ENCODE results near the gene SYNGAP1. TPM values are rescaled to one million over a fixed set of nuclear protein-coding genes. Genes with fewer than 3 reads are reported as not detected.

Gene SYNGAP1
- total and polyA plus RNA-seq, 2 of the 4 experiments (the other 2 are of a cell fraction), result 1.4 to 17.0 TPM

GRCh38 chr6:33458676-33459075 lies 38.8 kb downstream of the SYNGAP1 start:
- H4K20me1 ChIP-seq (ENCODE audit: insufficient read depth, low read length), result no peaks in the 10 kb centered on the region
- CTCF ChIA-PET, result no interaction called here
- no peak overlapping the region for H4K5ac ChIP-seq (ENCODE audit: low read depth, low read length)
- H2AK5ac ChIP-seq (ENCODE audit: low read depth, low read length), result no peak overlapping the region
- peaks cover 18 to 31% of the 10 kb centered on the region in 2 experiments; a peak in 3 of 4 replicates for H3K79me1 ChIP-seq (ENCODE audit: low read depth in 1 of 2, low read length in 2 of 2)
- peaks cover 3% of the 10 kb centered on the region for H3K27me3 ChIP-seq (ENCODE audit: control insufficient read depth, insufficient read depth, low read length)
- intact Hi-C loops (cut with micrococcal nuclease) (loop anchor here (10.0 kb wide), 1 partner anchor 216 kb away; no protein-coding TSS in a partner anchor), in situ Hi-C loops (cut with MboI; ENCODE audit: low sequenced_read_pairs) (loop anchor here (10.0 kb wide), 1 partner anchor 246 kb away; no protein-coding TSS in a partner anchor), dilution Hi-C loops (cut with HindIII; ENCODE audit: low sequenced_read_pairs, unreplicated experiment) (no loop called here)
- no peak overlapping the region for H2AFZ ChIP-seq (replicated peaks; ENCODE audit: low read length, poor library complexity)
- no peaks in the 10 kb centered on the region for H3K9me3 ChIP-seq (ENCODE audit: control insufficient read depth, insufficient read depth, low read length)
- peaks cover 7% of the 10 kb centered on the region; the same call in 1 of the 2 replicates for H3K36me3 ChIP-seq (ENCODE audit: control insufficient read depth, insufficient read depth, low read length)
- H3K18ac ChIP-seq (ENCODE audit: low read depth, low read length), result no peak overlapping the region
- H2BK20ac ChIP-seq (ENCODE audit: low read depth, low read length), result no peak overlapping the region
- POLR2A ChIA-PET (ENCODE audit: unreplicated experiment), result no interaction called here
- no peak overlapping the region for H4K8ac ChIP-seq (ENCODE audit: low read depth in 2 of 2, low read length in 2 of 2)
- no TSS peak for BruUV-seq (replicated peaks)
- H3K14ac ChIP-seq (replicated peaks; ENCODE audit: low read depth, low read length), result no peak overlapping the region
- no peak overlapping the region for H3K4me3 ChIP-seq (ENCODE audit: insufficient read depth, low read depth, low read length)
- no peak overlapping the region for H3K23ac ChIP-seq (ENCODE audit: low read depth, low read length)
- peaks cover 3% of the 10 kb centered on the region; the same call in 1 of the 2 replicates for H3K9me1 ChIP-seq (ENCODE audit: insufficient read depth, low read length)
- TF ChIP-seq SMC3 (IDR thresholded peaks at IDR 0.05; ENCODE audit: low read depth, low read length) (no peak), RCOR1 (IDR thresholded peaks at IDR 0.05; ENCODE audit: insufficient replicate concordance, low read length) (no peak), POLR2A (IDR thresholded peaks at IDR 0.05; ENCODE audit: low read depth, low read length) (no peak), RAD21 (IDR thresholded peaks at IDR 0.05; ENCODE audit: low read length) (no peak), BHLHE40 (IDR thresholded peaks at IDR 0.05; ENCODE audit: low read depth, low read length) (no peak), MXI1 (IDR thresholded peaks at IDR 0.05; ENCODE audit: borderline replicate concordance, low read depth, low read length) (no peak), CTCF (conservative IDR thresholded peaks at IDR 0.05; ENCODE audit: low read depth, low read length) (no peak), NFE2L2 (IDR thresholded peaks at IDR 0.05; ENCODE audit: low read depth, low read length) (no peak), USF2 (IDR thresholded peaks at IDR 0.05; ENCODE audit: low read depth, low read length) (no peak), CHD1 (IDR thresholded peaks at IDR 0.05; ENCODE audit: low read depth, low read length) (no peak), CEBPB (IDR thresholded peaks at IDR 0.05; ENCODE audit: low read depth, low read length) (no peak), FOS (IDR thresholded peaks at IDR 0.05; ENCODE audit: low read depth, low read length) (no peak)
- H3K9ac ChIP-seq (ENCODE audit: low read depth, low read length), result no peak overlapping the region
- H3K56ac ChIP-seq (ENCODE audit: extremely low read depth, insufficient read depth, low read length), result no peak overlapping the region
- no peak overlapping the region for H2BK120ac ChIP-seq (ENCODE audit: low read depth, low read length)
- 80% methylated on average over 1 of the region's 3 CpGs; no CpG with 5 or more reads in 1 of the 2 experiments for WGBS, 2 experiments (ENCODE audit: extremely low coverage in 2 of 2, insufficient read length in 1 of 2)
- no peak overlapping the region for H4K91ac ChIP-seq (ENCODE audit: insufficient read depth, low read depth, low read length)
- no peak overlapping the region for H3K4me2 ChIP-seq (ENCODE audit: low read depth, low read length)
- H2AK9ac ChIP-seq (replicated peaks; ENCODE audit: low read depth, low read length, poor library complexity), result no peak overlapping the region
- H3K4ac ChIP-seq (ENCODE audit: low read depth, low read length), result no peak overlapping the region
- DNase-seq, result no peak
- H3K27ac ChIP-seq (ENCODE audit: insufficient read depth, low read length), result no peak overlapping the region
- no peak overlapping the region for H2BK5ac ChIP-seq (ENCODE audit: low read depth, low read length, poor library complexity, severe bottlenecking)
- H3K4me1 ChIP-seq (ENCODE audit: control insufficient read depth, insufficient read depth, low read length), result peaks cover 4% of the 10 kb centered on the region; the same call in 1 of the 2 replicates
- H2BK15ac ChIP-seq (ENCODE audit: low read depth, low read length), result no peak overlapping the region
- ATAC-seq (ENCODE audit: low read depth), result no peak
